K562 (cell line): Measurements from ENCODE around the gene ATL1. TPM values are rescaled to one million over a fixed set of nuclear protein-coding genes. Genes with fewer than 3 reads are reported as not detected.
A peak's percentile ranks its signal among the peaks of the same experiment; 100 is the strongest.

Source experiments
- ATF1 ChIP-seq, 2 experiments: fragments of 450-650 bp in 1 of 2; IDR thresholded peaks; 2 replicates each; pipeline ENCODE4 v1.6.1; 2016; ENCODE audit warnings: missing compliant biosample characterization in 1 of 2, missing genetic modification characterization in 1 of 2
- CGGBP1 ChIP-seq: fragments of 250-450 bp; sonication (Bioruptor Pico); IDR thresholded peaks from 2 replicates; pipeline ENCODE4 v1.9.0; 2021; ENCODE audit warnings: mild to moderate bottlenecking
- E2F4 ChIP-seq: sonication (generic); formaldehyde crosslinking; IDR thresholded peaks from 2 replicates; pipeline ENCODE4 v1.8.0; 2022; ENCODE audit warnings: mild to moderate bottlenecking, low read depth, missing genetic modification reagents
- ELF1 ChIP-seq: fragments of 200-800 bp; sonication (Bioruptor generic); IDR thresholded peaks from 2 replicates; pipeline ENCODE4 v1.6.1; 2016; ENCODE audit warnings: missing genetic modification characterization, missing compliant biosample characterization
- IFI16 ChIP-seq: fragments of 250-450 bp; sonication (Bioruptor Pico); IDR thresholded peaks from 2 replicates; pipeline ENCODE4 v2.1.2; 2022; ENCODE audit warnings: mild to moderate bottlenecking, inconsistent platforms
- PHF20 ChIP-seq: fragments of 450-650 bp; IDR thresholded peaks from 2 replicates; pipeline ENCODE4 v1.6.1; 2018; ENCODE audit not compliant: partially characterized antibody
- SP2 ChIP-seq: IDR thresholded peaks from 2 replicates; pipeline ENCODE4 v1.6.1; 2011; ENCODE audit warnings: mild to moderate bottlenecking, low read depth, low read length, moderate library complexity; ENCODE audit not compliant: poor library complexity, severe bottlenecking; ENCODE audit errors: extremely low read depth
- ZNF407 ChIP-seq: fragments of 450-650 bp; IDR thresholded peaks from 2 replicates; pipeline ENCODE4 v1.6.1; 2016; ENCODE audit warnings: low read depth
- ZNF561 ChIP-seq: fragments of 450-650 bp; formaldehyde crosslinking; conservative IDR thresholded peaks from 2 replicates; pipeline ENCODE4 v1.4.0; 2020; ENCODE audit warnings: mild to moderate bottlenecking, moderate library complexity
- ZNF586 ChIP-seq: fragments of 450-650 bp; formaldehyde crosslinking; conservative IDR thresholded peaks from 2 replicates; pipeline ENCODE4 v1.4.0; 2020; ENCODE audit warnings: mild to moderate bottlenecking, moderate library complexity
- polyA plus RNA-seq, 8 experiments: library from polyadenylated mRNA; depleted of rRNA in 4 of 8; stranded (reverse) in 5 of 8; unstranded in 3 of 8; fragments of >200 nt; fragmentation: Nextera tagmentation in 2 of 8; fragmentation: Illumina TruSeq in 1 of 8; extraction: Ambion mirVana in 2 of 8; extraction: Trizol in 1 of 8; gene quantifications; 2 replicates each; pipeline versions ENCODE4 v1.2.1 to v1.2.3, GENCODE V29; 2011 to 2014; ENCODE audit warnings: inconsistent platforms in 1 of 8, missing spikeins in 1 of 8
- total RNA-seq, 7 experiments: library from RNA; depleted of rRNA in 6 of 7; stranded (reverse); fragments of >200 nt in 6 of 7; fragmentation: Illumina TruSeq in 2 of 7; extraction: Trizol in 2 of 7; gene quantifications; 2 replicates each; pipeline versions ENCODE4 v1.2.1 to v1.2.3, GENCODE V29; 2011 to 2021; ENCODE audit warnings: low replicate concordance in 1 of 7
- TF ChIP-seq, protein P1 (sequence below): fragments of 250-450 bp; sonication (Bioruptor Pico); IDR thresholded peaks from 2 replicates; pipeline ENCODE4 v1.5.0; 2022; ENCODE audit warnings: mild to moderate bottlenecking

ATL1 gene
- total and polyA plus RNA-seq, 9 of the 15 experiments (the other 6 are each of a cell fraction or from before 2014, with no cell fraction given): 0.04 to 0.16 (median 0.07) TPM; not detected in 4

DNA sequence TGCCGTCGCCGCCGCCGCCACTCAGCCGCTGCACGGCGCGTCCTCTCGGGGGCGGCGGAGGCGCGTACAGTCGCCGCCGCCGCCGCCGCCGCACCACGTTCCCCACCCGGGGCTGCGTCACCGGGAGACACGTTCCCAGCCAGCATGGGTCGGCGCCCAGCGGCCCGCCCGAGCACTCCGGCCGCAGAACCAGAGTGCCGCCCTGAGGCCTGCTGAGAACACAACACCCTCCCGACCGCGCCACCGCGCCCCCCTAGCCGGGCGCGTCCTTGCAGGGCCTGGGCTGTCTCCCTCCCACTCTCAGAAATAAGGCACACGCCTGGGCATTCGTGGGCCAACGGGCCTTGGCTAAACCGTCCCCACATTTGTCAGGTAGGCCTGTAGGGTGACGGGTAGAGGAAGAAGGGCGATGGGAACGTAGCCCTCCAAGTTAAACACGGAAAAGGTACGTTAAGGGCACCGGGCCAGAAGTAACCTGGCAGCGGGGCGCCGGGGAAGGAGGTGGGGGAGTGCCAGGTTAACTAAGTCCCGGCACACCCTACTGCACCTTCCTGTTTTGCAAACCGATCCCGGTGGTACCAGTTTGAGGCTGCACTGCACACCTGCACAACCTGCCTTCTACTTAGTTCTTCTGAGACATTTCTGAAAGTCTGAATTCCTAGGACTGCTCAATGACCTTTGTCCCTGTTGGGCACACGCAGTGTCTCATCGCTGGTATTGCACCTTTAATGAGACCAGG is 27.3 kb upstream of the ATL1 start, which contains the start of gene MAP4K5 (continued):
- no peak for TF ChIP-seq ZNF407
- TF ChIP-seq PHF20: peak; percentile 4
- no peak for TF ChIP-seq SP2
- TF ChIP-seq IFI16: no peak
- TF ChIP-seq, protein P1, sequence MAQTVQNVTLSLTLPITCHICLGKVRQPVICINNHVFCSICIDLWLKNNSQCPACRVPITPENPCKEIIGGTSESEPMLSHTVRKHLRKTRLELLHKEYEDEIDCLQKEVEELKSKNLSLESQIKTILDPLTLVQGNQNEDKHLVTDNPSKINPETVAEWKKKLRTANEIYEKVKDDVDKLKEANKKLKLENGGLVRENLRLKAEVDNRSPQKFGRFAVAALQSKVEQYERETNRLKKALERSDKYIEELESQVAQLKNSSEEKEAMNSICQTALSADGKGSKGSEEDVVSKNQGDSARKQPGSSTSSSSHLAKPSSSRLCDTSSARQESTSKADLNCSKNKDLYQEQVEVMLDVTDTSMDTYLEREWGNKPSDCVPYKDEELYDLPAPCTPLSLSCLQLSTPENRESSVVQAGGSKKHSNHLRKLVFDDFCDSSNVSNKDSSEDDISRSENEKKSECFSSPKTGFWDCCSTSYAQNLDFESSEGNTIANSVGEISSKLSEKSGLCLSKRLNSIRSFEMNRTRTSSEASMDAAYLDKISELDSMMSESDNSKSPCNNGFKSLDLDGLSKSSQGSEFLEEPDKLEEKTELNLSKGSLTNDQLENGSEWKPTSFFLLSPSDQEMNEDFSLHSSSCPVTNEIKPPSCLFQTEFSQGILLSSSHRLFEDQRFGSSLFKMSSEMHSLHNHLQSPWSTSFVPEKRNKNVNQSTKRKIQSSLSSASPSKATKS (CRISPR knock-in tag): no peak
- no peak for TF ChIP-seq ELF1 (tag)
- TF ChIP-seq CGGBP1 (CRISPR knock-in tag): no peak
- TF ChIP-seq ZNF561 (CRISPR knock-in tag): no peak
- TF ChIP-seq ZNF586: no peak
- no peak for TF ChIP-seq E2F4
- TF ChIP-seq ATF1 (CRISPR knock-in tag; IDR thresholded peaks at IDR 0.05): no peak
- TF ChIP-seq ATF1 (tag; IDR thresholded peaks at IDR 0.05): peak; percentile 79
- TF ChIP-seq, all 486 proteins: peak for 66
